ENCODE data around the gene DNAAF8. TPM values are rescaled to one million over a fixed set of nuclear protein-coding genes. Genes with fewer than 3 reads are reported as not detected.

DNAAF8 gene
- total and polyA plus RNA-seq, 4 donors: 4.3 to 11.3 (median 5.0) TPM

GRCh38 chr16:4752351-4753100, 18.2 kb downstream of the DNAAF8 start:
- peaks cover 17 to 47% (median 27%) of the 10 kb centered on the region in 4 donors for H3K36me3 ChIP-seq (ENCODE audit: control insufficient read depth in 4 of 4, insufficient read depth in 4 of 4, low read length in 4 of 4)
- H3K4me1 ChIP-seq (ENCODE audit: control insufficient read depth in 5 of 5, insufficient read depth in 5 of 5, low read length in 5 of 5): peaks cover 0 to 1% (median 0%) of the 10 kb centered on the region in 5 donors
- no peak overlapping the region for H3K27ac ChIP-seq (ENCODE audit: low read depth in 1 of 2, low read length in 1 of 2)
- ATAC-seq (ENCODE audit: insufficient read depth, low FRiP score): no peak
- WGBS, 2 donors: 95 to 97% methylated on average over 44 of the region's 44 CpGs
- DNase-seq: no peak
- H3K9me3 ChIP-seq (ENCODE audit: control insufficient read depth in 4 of 4, insufficient read depth in 3 of 4, low read length in 3 of 4): peaks cover 0 to 3% (median 2%) of the 10 kb centered on the region in 4 donors
- H3K4me3 ChIP-seq: no peak overlapping the region
- TF ChIP-seq, protein P1, sequence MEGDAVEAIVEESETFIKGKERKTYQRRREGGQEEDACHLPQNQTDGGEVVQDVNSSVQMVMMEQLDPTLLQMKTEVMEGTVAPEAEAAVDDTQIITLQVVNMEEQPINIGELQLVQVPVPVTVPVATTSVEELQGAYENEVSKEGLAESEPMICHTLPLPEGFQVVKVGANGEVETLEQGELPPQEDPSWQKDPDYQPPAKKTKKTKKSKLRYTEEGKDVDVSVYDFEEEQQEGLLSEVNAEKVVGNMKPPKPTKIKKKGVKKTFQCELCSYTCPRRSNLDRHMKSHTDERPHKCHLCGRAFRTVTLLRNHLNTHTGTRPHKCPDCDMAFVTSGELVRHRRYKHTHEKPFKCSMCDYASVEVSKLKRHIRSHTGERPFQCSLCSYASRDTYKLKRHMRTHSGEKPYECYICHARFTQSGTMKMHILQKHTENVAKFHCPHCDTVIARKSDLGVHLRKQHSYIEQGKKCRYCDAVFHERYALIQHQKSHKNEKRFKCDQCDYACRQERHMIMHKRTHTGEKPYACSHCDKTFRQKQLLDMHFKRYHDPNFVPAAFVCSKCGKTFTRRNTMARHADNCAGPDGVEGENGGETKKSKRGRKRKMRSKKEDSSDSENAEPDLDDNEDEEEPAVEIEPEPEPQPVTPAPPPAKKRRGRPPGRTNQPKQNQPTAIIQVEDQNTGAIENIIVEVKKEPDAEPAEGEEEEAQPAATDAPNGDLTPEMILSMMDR (IDR thresholded peaks at IDR 0.05; ENCODE audit: control extremely low read depth, extremely low read depth): no peak
- no peaks in the 10 kb centered on the region for H3K27me3 ChIP-seq (ENCODE audit: control insufficient read depth in 3 of 3, insufficient read depth in 3 of 3, low read length in 2 of 3)
- no peak overlapping the region for H3K9ac ChIP-seq (ENCODE audit: insufficient read depth in 1 of 2, low read length in 2 of 2)

DNA sequence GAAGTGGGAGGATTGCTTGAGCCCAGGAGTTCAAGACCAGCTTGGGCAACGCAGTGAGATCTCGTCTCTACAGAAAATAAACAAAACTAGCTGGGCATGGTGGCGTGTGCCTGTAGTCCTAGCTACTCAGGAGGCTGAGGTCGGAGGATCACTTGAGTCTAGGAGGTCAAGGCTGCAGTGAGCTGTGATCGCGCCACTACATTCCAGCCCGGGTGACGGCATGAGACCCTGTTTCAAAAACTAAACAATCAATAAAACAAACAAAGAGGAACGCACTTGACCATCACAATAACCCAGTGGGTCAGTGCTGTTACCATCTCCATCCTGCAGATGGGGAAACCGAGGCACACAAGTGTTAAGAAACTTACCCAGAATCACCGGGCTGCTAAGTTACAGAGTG, 18.9 kb downstream of the DNAAF8 start:
- no peak overlapping the region for H3K4me3 ChIP-seq
- ATAC-seq (ENCODE audit: insufficient read depth, low FRiP score) (no peak), DNase-seq (no peak)
- peaks cover 0 to 3% (median 2%) of the 10 kb centered on the region in 4 donors for H3K9me3 ChIP-seq (ENCODE audit: control insufficient read depth in 4 of 4, insufficient read depth in 3 of 4, low read length in 3 of 4)
- no peak overlapping the region for H3K9ac ChIP-seq (ENCODE audit: insufficient read depth in 1 of 2, low read length in 2 of 2)
- no peaks in the 10 kb centered on the region for H3K27me3 ChIP-seq (ENCODE audit: control insufficient read depth in 3 of 3, insufficient read depth in 3 of 3, low read length in 2 of 3)
- 93 to 98% methylated on average over 11 of the region's 11 CpGs for WGBS, 2 donors
- no peaks in the 10 kb centered on the region for H3K4me1 ChIP-seq (ENCODE audit: control insufficient read depth in 5 of 5, insufficient read depth in 5 of 5, low read length in 5 of 5)
- H3K36me3 ChIP-seq (ENCODE audit: control insufficient read depth in 4 of 4, insufficient read depth in 4 of 4, low read length in 4 of 4): peaks cover 17 to 50% (median 29%) of the 10 kb centered on the region in 4 donors
- no peak overlapping the region for H3K27ac ChIP-seq (ENCODE audit: low read depth in 1 of 2, low read length in 1 of 2)
- TF ChIP-seq, protein P1 (IDR thresholded peaks at IDR 0.05; ENCODE audit: control extremely low read depth, extremely low read depth): no peak

DNA sequence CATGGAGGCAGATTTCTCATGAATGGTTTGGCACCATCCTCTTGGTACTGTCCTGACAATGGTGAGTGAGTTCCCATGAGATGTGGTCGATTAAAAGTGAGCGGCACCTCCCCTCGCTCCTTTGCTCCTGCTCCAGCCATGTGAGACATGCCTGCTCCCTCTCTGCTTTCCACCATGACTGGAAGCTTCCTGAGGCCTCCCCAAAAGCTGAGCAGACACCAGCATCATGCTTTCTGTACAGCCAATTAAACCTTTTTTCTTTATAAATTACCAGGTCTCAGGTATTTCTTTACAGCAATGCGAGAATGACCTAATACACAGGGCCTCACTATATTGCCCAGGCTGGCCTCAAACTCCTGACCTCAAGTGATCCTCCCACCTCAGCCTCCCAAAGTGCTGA, 20.5 kb downstream of the DNAAF8 start:
- ATAC-seq (ENCODE audit: insufficient read depth, low FRiP score) (no peak), DNase-seq (no peak)
- no peak overlapping the region for H3K4me3 ChIP-seq
- no peak overlapping the region for H3K9ac ChIP-seq (ENCODE audit: insufficient read depth in 1 of 2, low read length in 2 of 2)
- no peak overlapping the region for H3K27ac ChIP-seq (ENCODE audit: low read depth in 1 of 2, low read length in 1 of 2)
- H3K9me3 ChIP-seq (ENCODE audit: control insufficient read depth in 4 of 4, insufficient read depth in 3 of 4, low read length in 3 of 4): peaks cover 0 to 3% (median 2%) of the 10 kb centered on the region in 4 donors
- no peaks in the 10 kb centered on the region for H3K4me1 ChIP-seq (ENCODE audit: control insufficient read depth in 5 of 5, insufficient read depth in 5 of 5, low read length in 5 of 5)
- 98% methylated on average over 4 of the region's 4 CpGs for WGBS, 2 donors
- H3K27me3 ChIP-seq (ENCODE audit: control insufficient read depth in 3 of 3, insufficient read depth in 3 of 3, low read length in 2 of 3): no peaks in the 10 kb centered on the region
- peaks cover 25 to 61% (median 35%) of the 10 kb centered on the region in 4 donors for H3K36me3 ChIP-seq (ENCODE audit: control insufficient read depth in 4 of 4, insufficient read depth in 4 of 4, low read length in 4 of 4)
- TF ChIP-seq, protein P1 (IDR thresholded peaks at IDR 0.05; ENCODE audit: control extremely low read depth, extremely low read depth): no peak

Measured in lung (tissue), 12 donors.